GM18505 (cell line): ENCODE results near the gene EIF3A.

Source experiments
- ATAC-seq: cut with Tn5 transposase; IDR thresholded peaks from one replicate; pipeline ENCODE4 v1.9.1; 2021; ENCODE audit not compliant: unreplicated experiment
- POLR2A ChIP-seq: IDR thresholded peaks from 4 replicates; pipeline ENCODE4 v1.6.1; 2011; ENCODE audit warnings: borderline replicate concordance; ENCODE audit not compliant: insufficient read depth, insufficient read length; ENCODE audit errors: extremely low read depth

EIF3A gene

DNA sequence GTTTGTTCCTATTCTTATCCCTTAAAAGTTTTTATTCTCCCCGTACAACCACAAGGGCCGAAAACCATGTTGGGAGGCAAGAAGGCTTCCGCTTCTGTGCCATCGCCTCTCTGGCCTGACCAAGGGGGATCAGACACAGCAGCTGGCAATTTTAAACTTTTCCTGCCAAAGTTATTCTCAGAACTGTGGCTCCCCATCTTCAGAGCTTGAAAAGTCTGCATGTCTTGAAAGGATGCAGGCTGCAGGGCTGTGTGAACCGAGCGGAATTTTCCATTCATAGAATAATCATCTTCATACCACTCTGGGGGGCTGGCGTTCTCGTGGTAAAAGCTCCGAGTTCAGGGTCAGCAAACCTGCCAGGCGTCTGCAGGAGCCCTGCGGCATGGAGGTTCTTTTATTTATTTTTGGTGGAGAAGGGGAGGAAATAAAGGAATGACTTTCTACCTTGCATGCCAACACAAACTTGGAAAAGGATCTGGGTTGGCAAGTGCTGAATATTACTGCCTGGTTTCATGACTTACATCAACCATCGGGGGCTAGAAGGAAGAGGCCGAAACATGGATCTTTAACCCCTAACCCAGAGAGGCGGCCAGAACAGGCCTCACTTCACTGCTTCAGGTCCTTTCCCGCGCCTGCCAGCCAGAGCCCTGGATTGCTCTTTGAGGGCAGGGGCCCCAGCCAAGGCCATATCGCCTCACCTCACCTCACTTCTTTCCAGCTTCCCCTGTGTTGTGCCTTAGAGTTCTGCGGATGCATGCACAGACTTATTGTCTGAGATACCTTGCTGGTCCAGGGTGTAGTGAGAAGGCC, 54.1 kb downstream of the EIF3A start:
- ATAC-seq, result no peak
- TF ChIP-seq POLR2A, result no peak

DNA sequence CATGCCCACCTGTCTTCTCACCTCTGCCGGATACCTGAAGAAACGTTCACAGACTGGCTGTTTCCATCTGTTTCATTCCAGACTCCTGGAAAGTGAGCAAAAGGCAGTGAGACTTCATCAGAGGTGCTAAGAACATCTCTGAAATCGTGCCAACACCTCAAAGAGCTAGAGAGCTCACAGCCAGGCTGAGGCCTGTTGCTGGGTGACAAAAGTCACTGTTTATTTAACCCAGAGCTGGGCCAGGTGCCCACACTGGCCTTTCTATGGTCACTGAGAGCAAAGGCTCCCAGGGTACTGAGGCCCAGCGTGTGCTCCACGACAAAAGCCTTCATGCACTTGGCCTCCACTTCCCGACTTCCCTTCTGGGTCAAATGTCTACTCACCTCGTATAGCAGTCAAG, 54.8 kb downstream of the EIF3A start:
- no peak for ATAC-seq

DNA sequence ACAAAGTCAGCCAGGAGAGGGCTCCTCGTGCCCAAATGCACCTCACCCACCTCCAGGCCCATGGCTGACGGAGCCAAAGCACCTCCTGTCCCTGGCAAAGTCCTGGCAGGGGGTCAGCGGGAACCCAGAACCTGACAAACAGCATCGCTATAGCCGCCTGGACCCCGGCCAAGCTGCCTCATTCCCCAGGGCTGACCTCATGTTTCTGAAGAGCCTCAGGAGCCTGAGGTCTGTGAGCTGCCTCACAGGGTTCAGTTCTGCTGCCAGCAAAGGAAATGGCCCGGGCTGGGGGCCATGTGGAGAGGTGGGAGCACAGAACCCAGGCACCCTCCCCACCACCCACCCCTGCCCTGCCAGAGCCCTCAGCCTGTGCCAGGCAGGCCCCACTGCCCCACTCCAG, 55.3 kb downstream of the EIF3A start:
- TF ChIP-seq POLR2A, result no peak
- no peak for ATAC-seq

More for the DNA sequence above, 54.8 kb downstream of the EIF3A start:
- TF ChIP-seq POLR2A, result no peak

DNA sequence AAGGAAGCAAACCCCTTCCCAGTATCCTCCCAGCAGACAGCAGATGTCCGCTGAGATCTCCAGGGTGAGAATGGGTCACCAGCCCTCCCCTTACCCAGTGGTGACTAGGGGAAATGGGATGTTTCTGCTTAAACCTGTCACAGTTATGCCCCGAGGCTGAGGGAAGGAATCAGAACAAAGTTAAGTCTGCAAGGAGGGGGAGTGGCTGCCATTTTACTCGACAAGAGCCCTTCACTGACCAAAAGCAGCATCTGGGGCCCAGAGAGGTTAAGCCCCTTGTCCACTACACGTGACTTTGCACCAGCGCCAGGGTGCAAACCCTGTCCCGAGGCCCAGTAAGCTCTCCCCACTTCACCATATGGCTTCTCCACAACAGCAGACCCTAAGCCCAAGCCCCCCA, 55.7 kb downstream of the EIF3A start:
- no peak for TF ChIP-seq POLR2A
- no peak for ATAC-seq

DNA sequence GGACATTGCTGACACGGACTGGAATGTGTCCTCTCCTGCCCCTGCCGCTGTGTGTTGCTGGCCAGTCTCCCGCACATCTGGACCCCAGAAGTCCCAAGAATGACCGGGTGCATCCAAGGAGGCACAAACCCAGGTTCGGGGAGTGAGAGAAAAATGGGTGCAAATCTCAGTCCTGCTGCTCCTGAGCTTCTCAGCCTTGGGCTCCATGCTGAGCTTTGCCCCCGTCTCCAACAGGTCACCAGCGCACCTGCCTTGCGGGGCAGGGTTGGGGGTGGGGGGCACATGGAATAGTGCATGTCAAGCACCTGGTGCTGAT, 57.1 kb downstream of the EIF3A start:
- no peak for ATAC-seq
- no peak for TF ChIP-seq POLR2A

DNA sequence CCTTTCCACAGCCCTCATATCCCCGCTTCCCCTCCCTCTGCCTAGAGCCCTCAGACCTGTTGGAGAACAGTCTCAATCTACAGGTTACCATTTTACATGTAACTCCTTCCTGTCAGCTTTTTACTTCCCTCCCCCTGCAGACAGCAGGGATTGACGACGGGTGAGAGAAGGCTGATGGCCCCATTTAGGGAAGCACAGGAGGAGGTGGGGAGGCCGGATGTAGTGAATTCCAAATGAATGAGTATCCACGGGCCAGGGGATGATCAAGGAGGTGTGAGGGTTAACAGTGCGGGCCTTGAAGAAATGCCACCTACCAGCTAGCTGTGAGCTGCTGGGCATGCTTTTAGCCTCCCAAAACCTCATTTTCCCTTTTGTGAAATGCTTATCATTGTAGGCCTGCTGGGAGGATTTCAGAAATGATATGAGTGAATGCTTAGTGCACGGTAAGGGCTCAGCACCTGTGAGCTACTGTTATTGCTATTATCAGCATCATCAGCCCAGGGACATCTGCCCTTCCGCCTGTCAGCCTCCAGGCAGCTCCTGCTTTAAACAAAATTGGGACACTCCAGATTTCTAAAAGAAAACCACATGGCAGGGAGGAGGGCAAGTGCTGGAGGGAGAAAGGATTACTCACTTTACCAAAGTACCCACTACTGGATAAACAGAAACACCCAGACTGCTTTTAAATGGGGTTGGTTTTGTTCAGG, 57.6 kb downstream of the EIF3A start:
- no peak for TF ChIP-seq POLR2A
- ATAC-seq, result no peak

DNA sequence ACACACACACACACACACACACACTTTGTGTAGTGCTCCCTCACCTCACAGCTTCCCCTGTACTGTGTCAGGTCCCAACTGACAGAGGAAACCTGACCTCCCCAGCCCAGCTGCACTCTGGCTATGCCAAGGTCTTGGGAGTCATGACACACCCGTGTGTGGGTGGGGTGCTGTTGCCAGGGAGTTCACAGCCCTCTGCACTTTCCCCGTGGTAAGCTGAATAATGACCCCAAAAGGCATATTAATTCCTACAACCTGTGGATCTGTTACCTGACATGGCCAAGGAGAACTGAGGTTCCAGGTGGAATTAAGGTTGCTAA, 60.0 kb downstream of the EIF3A start:
- no peak for TF ChIP-seq POLR2A
- no peak for ATAC-seq

DNA sequence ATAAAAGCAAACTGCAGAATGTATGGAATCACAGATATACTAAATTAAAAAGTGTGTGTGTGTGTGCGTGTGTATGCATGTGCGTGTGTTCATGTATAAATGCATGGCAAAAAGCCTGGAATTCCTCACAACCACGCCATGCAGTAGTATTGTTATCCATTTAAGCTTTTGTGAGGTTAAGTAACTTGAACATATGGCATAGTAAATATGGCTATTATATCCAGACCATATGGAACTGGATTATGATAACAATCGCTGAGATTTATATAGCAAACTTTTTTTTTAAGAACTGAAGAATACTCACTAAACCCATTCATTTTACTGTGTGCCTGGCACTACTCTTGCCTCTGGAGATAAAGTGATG, 73.4 kb downstream of the EIF3A start:
- no peak for TF ChIP-seq POLR2A
- no peak for ATAC-seq

DNA sequence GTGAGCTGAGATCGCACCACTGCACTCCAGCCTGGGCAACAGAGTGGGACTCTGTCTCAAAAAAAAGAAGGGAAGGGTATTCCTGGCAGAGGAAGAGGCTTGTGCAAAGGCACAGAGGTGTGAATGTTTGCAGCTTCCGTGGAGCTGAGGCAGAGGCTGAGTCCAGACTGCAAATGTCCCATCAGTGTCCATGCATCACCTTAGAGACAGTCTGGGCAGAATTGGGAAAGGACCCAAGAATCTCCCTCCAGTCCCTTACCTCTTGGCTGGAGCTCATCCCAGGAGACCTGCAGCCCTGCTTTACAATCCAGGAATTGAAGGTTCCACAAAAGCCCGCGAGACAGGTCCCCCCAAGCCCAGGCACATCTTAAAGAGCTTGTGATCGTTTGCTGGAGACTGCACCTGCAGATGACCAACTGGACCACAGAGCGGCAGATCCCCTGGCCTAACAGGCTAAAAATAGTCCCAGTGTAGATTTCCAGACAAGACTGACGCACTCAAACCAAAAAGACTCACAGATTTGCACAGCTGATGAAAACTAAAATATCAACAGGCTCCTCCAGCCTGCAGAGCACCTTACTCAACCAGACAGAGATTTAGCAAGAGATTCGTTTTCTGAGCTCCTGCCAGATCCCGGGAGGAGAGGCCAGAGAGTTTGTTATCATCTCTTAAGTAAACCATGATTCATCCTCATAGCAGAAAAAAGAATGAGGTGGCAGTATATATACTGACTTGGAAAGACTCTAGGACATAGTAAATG, 74.0 kb downstream of the EIF3A start:
- no peak for ATAC-seq
- no peak for TF ChIP-seq POLR2A

DNA sequence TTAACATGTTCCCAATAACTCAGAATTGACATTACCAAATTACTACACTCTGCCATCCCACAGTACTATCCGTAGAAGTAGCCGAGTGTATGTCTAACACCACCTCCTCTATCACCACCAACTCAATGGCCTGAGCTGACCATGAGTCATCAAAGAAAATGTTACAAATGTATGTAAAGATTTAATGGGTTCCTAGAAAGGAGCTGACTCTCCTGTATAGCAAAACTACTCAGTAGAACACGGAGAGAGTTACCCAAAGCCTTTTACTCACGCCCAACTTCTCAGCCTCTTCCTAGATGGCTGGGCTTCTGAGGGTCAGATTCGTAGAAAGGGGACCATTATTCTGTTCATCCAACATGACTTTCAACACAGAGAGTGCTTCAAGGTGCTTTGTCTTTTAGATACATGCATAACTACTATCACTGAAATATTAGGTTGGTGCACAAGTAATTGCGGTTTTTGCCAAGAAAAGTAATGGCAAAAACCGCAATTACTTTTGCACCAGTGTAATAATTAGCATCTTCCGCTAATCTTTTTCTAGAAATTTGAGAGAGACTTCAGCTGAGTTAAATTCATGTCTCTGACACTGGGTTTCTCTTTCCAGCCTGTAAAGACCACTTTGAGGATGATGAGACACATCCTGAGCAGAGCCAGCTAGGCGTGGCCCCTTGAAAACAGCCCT, 75.1 kb downstream of the EIF3A start:
- no peak for TF ChIP-seq POLR2A
- ATAC-seq, result no peak

DNA sequence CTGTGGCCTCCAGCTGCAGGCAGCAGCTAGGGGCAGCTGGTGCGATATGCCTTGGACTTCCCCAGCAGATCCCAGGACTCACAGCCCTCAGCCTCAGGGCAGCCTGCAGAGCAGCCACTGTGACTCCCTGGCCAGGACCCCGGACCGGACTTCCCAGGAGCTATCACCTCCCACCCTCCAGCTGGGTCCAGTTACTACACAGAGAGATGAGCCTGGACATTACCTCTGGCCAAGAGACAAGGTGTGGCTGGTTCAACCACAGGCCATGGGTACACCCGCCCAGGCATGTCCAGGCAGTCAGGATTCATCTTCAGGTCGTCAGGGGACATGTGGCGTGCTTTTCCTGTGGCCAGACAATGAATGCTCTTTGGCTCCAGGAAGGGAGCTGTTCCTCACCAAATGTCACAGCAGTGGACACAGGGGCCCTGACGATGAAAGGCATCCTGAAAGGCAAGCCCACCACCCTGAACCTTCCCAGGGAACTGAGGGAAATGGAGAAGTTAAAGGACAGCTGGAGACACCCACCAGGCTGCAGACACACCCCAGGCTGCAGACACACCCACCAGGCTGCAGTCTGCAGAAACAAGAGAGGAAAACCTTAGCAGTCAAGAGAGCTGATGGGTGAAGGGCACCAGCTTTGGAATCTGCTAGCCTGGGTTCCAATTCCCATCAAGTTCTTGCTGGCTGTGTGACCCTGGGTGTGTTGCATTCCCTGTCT, 76.9 kb downstream of the EIF3A start:
- TF ChIP-seq POLR2A, result no peak
- ATAC-seq, result no peak

DNA sequence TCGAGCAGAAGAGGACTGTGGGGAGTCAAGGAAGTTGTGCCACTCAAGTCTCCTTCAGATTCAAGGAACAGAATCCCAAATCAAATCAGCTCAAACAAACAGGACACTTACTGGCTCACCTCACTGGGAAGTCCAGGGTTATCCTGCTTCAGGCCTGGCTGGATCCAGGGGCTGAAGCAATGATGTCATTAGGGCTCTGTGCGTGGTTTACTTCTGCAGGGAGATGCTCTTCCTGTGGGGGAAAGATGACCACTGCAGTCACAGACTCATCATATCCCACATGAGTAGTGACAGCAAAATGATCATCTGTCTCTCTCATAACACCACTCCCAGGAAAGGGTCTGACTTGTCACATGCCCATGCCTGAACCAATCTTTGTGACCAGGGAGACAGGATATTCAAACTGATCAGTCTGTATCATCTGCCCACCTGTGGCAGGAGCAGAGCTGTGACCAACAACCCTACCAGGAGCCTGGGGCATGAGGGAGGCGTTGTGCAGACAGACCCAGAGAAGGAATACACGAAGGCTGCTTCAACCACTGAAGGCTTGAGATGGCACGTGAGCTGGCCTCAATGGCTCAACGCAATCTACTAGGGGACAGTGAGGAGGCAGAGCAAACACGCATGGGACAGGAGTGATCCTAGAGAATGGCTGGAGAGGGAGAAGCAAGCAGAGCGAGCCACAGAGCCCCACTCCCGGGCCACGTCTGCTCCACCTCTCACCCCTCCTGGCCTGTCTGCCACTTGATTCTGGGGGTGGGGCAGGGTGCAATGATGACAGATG, 78.7 kb downstream of the EIF3A start:
- no peak for ATAC-seq
- TF ChIP-seq POLR2A, result no peak

DNA sequence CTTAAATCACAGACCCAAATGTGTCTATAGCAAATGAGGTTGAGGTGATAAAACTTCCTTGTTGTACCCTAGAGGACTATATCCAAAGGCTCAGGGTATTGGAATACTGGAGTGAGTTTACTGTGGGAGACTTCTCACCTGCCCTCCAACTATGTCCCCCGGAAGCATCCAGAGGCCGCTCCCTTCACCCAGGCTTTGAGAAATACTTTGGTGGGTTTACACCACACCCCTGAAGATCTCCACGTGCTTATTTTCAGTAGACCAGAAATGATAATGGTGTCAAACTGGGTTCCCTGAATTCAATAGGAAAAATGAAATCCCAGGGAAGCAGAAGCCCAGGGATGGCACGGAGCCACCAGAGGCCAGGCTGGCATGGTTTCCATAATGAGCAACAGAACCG, 82.4 kb downstream of the EIF3A start:
- ATAC-seq, result no peak
- no peak for TF ChIP-seq POLR2A

DNA sequence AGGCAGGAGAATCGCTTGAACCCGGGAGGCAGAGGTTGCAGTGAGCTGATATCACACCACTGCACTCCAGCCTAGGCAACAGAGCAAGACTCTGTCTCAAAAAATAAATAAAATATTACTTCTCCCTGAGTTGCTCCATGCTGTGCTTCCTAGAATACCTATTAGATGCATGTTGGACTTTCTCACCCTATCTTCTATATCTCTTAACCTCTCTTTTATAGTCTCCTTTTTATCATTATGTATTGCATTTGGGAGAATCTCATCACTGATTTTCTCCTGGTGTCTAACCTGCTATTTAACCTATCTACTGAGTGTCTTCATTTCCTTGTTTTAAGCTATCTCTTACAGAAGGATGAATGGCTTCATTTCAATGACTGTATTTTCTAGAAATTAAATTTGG, 83.2 kb downstream of the EIF3A start:
- ATAC-seq, result no peak
- no peak for TF ChIP-seq POLR2A
